Activated CD4-positive, alpha-beta T cell treated with anti-CD3 and anti-CD28 coated beads for 1 hour (primary cell): ENCODE measurements around the gene ARID5A.

Source experiments
- DNase-seq: peaks from one replicate; pipeline ENCODE4 v3.0.0-alpha.2; 2020

The ARID5A gene

GRCh38 chr2:96507957-96508520, 28.5 kb upstream of the ARID5A start:
- peak; percentile 84 for DNase-seq

GRCh38 chr2:96508521-96509113, 27.9 kb upstream of the ARID5A start:
- no peak for DNase-seq

GRCh38 chr2:96509114-96509846, 27.3 kb upstream of the ARID5A start:
- peak; percentile 31 for DNase-seq

- DNase-seq, result no peak
Measured at GRCh38 chr2:96509847-96510230, 26.7 kb upstream of the ARID5A start.

- DNase-seq, result no peak
Measured at GRCh38 chr2:96510931-96511595, 25.5 kb upstream of the ARID5A start.

GRCh38 chr2:96511851-96512250, 24.7 kb upstream of the ARID5A start:
- DNase-seq, result no peak

GRCh38 chr2:96512341-96512740, 24.2 kb upstream of the ARID5A start:
- DNase-seq, result no peak

- DNase-seq, result no peak
Measured at GRCh38 chr2:96514521-96514920, 22.0 kb upstream of the ARID5A start.

- no peak for DNase-seq
Measured at GRCh38 chr2:96517079-96517478, 19.5 kb upstream of the ARID5A start.

GRCh38 chr2:96520231-96520630, 16.3 kb upstream of the ARID5A start:
- no peak for DNase-seq

- DNase-seq, result no peak
Measured at GRCh38 chr2:96520697-96521096, 15.9 kb upstream of the ARID5A start.

- no peak for DNase-seq
Measured at GRCh38 chr2:96521219-96521618, 15.3 kb upstream of the ARID5A start.

- no peak for DNase-seq
Measured at GRCh38 chr2:96522304-96523203, 14.0 kb upstream of the ARID5A start.

GRCh38 chr2:96523659-96524481, 12.7 kb upstream of the ARID5A start:
- DNase-seq, result no peak

- DNase-seq, result no peak
Measured at GRCh38 chr2:96524482-96525210, 11.9 kb upstream of the ARID5A start.

- no peak for DNase-seq
Measured at GRCh38 chr2:96525211-96525507, 11.4 kb upstream of the ARID5A start.

- no peak for DNase-seq
Measured at GRCh38 chr2:96526101-96526591, 10.4 kb upstream of the ARID5A start.

- DNase-seq, result no peak
Measured at GRCh38 chr2:96526615-96527285, 9.8 kb upstream of the ARID5A start.

GRCh38 chr2:96527286-96528005, 9.1 kb upstream of the ARID5A start:
- peak; percentile 31 for DNase-seq
